ENCODE measurements around the gene LRRK1. TPM values are rescaled to one million over a fixed set of nuclear protein-coding genes. Genes with fewer than 3 reads are reported as not detected.

LRRK1 gene
- total RNA-seq, 1 donor from 2014 or later: 4.8 TPM

GRCh38 chr15:100897221-100898151 lies 21.7 kb upstream of the LRRK1 start:
- Mint-ChIP-seq H3K9me3 (ENCODE audit: unreplicated experiment) (no peaks in the 10 kb centered on the region), H3K4me3 (ENCODE audit: unreplicated experiment) (no peak overlapping the region), H3K36me3 (ENCODE audit: low read depth, unreplicated experiment) (peaks cover 28% of the 10 kb centered on the region), H3K27ac (ENCODE audit: unreplicated experiment) (no peak overlapping the region), H3K27me3 (ENCODE audit: unreplicated experiment) (no peaks in the 10 kb centered on the region), H3K4me1 (ENCODE audit: unreplicated experiment) (peaks cover 2% of the 10 kb centered on the region)
- no peak for TF ChIP-seq CTCF (IDR thresholded peaks at IDR 0.05; ENCODE audit: unreplicated experiment)
- DNase-seq (ENCODE audit: low spot score): no peak

DNA sequence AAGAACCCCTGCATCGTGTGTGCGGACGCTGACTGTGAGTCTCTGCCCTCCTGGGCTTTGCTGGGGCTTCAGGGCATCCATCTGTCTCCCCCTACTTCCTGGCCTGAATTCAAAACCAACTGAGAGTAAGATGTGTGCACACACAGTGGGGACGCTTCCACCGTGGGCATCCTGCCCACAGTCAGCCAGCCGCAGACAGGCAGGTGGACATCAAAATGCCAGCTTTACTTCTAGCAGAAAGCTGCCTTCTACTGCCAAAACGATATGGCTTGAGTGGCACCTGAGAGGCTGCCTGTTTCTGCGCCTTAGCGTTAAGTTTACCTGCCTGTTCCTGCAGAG lies 21.0 kb upstream of the LRRK1 start:
- Mint-ChIP-seq H3K9me3 (ENCODE audit: unreplicated experiment) (no peaks in the 10 kb centered on the region), H3K36me3 (ENCODE audit: low read depth, unreplicated experiment) (peaks cover 24% of the 10 kb centered on the region), H3K27me3 (ENCODE audit: unreplicated experiment) (no peaks in the 10 kb centered on the region), H3K4me1 (ENCODE audit: unreplicated experiment) (peaks cover 4% of the 10 kb centered on the region), H3K27ac (ENCODE audit: unreplicated experiment) (no peak overlapping the region), H3K4me3 (ENCODE audit: unreplicated experiment) (no peak overlapping the region)
- TF ChIP-seq CTCF (IDR thresholded peaks at IDR 0.05; ENCODE audit: unreplicated experiment): no peak
- no peak for DNase-seq (ENCODE audit: low spot score)

GRCh38 chr15:100898661-100899462 lies 20.3 kb upstream of the LRRK1 start:
- DNase-seq (ENCODE audit: low spot score): no peak
- no peak overlapping the region for H3K4me3 Mint-ChIP-seq (ENCODE audit: unreplicated experiment)
- TF ChIP-seq CTCF (IDR thresholded peaks at IDR 0.05; ENCODE audit: unreplicated experiment): no peak
- peaks cover 24% of the 10 kb centered on the region for H3K36me3 Mint-ChIP-seq (ENCODE audit: low read depth, unreplicated experiment)
- no peak overlapping the region for H3K27ac Mint-ChIP-seq (ENCODE audit: unreplicated experiment)
- no peaks in the 10 kb centered on the region for H3K9me3 Mint-ChIP-seq (ENCODE audit: unreplicated experiment)
- no peaks in the 10 kb centered on the region for H3K27me3 Mint-ChIP-seq (ENCODE audit: unreplicated experiment)
- peaks cover 4% of the 10 kb centered on the region for H3K4me1 Mint-ChIP-seq (ENCODE audit: unreplicated experiment)

DNA sequence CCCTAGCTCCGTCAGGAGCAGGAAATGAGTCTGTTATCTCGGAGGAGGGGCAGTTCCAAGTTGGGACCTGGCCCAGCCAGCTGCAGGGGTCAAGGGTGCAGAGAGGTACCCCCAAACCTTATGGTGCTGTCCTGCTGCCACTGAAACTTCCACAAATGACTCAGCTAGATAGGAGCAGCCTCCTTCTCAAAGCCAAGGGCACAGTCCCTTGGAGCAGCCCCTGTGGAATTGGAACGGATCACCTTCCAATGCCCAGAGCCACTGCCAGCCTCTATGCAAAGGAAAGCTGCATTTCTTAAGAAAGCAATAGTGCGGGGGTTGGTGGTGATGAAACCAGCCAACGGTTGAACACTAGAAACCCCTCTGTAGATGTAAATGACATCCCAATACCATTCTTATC lies 19.6 kb upstream of the LRRK1 start:
- no peak for TF ChIP-seq CTCF (IDR thresholded peaks at IDR 0.05; ENCODE audit: unreplicated experiment)
- no peak overlapping the region for H3K4me3 Mint-ChIP-seq (ENCODE audit: unreplicated experiment)
- H3K4me1 Mint-ChIP-seq (ENCODE audit: unreplicated experiment): peaks cover 4% of the 10 kb centered on the region
- no peaks in the 10 kb centered on the region for H3K27me3 Mint-ChIP-seq (ENCODE audit: unreplicated experiment)
- H3K27ac Mint-ChIP-seq (ENCODE audit: unreplicated experiment): no peak overlapping the region
- H3K36me3 Mint-ChIP-seq (ENCODE audit: low read depth, unreplicated experiment): peaks cover 21% of the 10 kb centered on the region
- no peak for DNase-seq (ENCODE audit: low spot score)
- H3K9me3 Mint-ChIP-seq (ENCODE audit: unreplicated experiment): no peaks in the 10 kb centered on the region

Data from endothelial cell (in vitro differentiated cells).